PC-3 (cell line): Measurements from ENCODE around the gene WDR49. TPM values are rescaled to one million over a fixed set of nuclear protein-coding genes. Genes with fewer than 3 reads are reported as not detected.

Source experiments
- ATAC-seq: fragments of 200-7000 bp; cut with Tn5 transposase; 2 replicates; pipeline ENCODE4 v1.9.1; 2020; ENCODE audit warnings: mild to moderate bottlenecking, moderate library complexity
- Bru-seq: library from RNA; stranded (reverse); fragments of 400-500 nt; gene quantifications from one replicate; lab custom pipeline; 2021; lab: Mats Ljungman, UMichigan
- BruChase-seq, 2 experiments: library from RNA; stranded (reverse); fragments of 400-500 nt; gene quantifications; one replicate each; lab custom pipeline; 2021; lab: Mats Ljungman, UMichigan
- BruUV-seq: library from RNA; stranded (reverse); fragments of 400-500 nt; replicated peaks from 2 replicates; lab custom pipeline; 2021; lab: Mats Ljungman, UMichigan
- CTCF ChIA-PET: fragments of 300-600 bp; sonication (Branson Sonifier 250); formaldehyde crosslinking; loops from one replicate; lab custom pipeline; 2022; ENCODE audit warnings: antibody characterized with exemption; lab: Charles Lee
- POLR2A ChIA-PET: fragments of 300-600 bp; sonication (Branson Sonifier 250); formaldehyde crosslinking; loops from one replicate; lab custom pipeline; 2022; ENCODE audit warnings: antibody characterized with exemption; ENCODE audit not compliant: unreplicated experiment; lab: Charles Lee
- DNase-seq: peaks from one replicate; pipeline ENCODE4 v3.0.0-alpha.2; 2015
- H2AFZ ChIP-seq: fragments of 300-600 bp; sonication (generic); 2 replicates; pipeline ENCODE4 v1.6.0; 2016; ENCODE audit warnings: antibody characterized with exemption, low read length
- H3F3A ChIP-seq: fragments of 300-600 bp; sonication (generic); one replicate; pipeline ENCODE4 v1.6.0; 2017; ENCODE audit warnings: antibody characterized with exemption, low read length, control low read depth, mild to moderate bottlenecking; ENCODE audit not compliant: unreplicated experiment
- H3K27ac ChIP-seq: fragments of 300-600 bp; sonication (generic); 2 replicates; pipeline ENCODE4 v1.5.1; 2016; ENCODE audit warnings: mild to moderate bottlenecking, low read length
- H3K27me3 ChIP-seq: fragments of 300-600 bp; sonication (generic); 2 replicates; pipeline ENCODE4 v1.6.1; 2016; ENCODE audit warnings: low read length, mixed read lengths
- H3K36me3 ChIP-seq: fragments of 300-600 bp; sonication (generic); 2 replicates; pipeline ENCODE4 v1.6.1; 2016; ENCODE audit warnings: low read depth, mixed run types, low read length, mixed read lengths
- H3K4me1 ChIP-seq: fragments of 300-600 bp; sonication (generic); 2 replicates; pipeline ENCODE4 v1.5.1; 2016; ENCODE audit warnings: low read length; ENCODE audit not compliant: insufficient read depth
- H3K4me2 ChIP-seq: fragments of 300-600 bp; sonication (generic); 2 replicates; pipeline ENCODE4 v1.6.0; 2016; ENCODE audit warnings: low read length
- H3K4me3 ChIP-seq: fragments of 300-600 bp; sonication (generic); 2 replicates; pipeline ENCODE4 v1.5.1; 2016; ENCODE audit warnings: mild to moderate bottlenecking, low read length, mixed read lengths
- H3K79me2 ChIP-seq: fragments of 300-600 bp; sonication (generic); 2 replicates; pipeline ENCODE4 v1.6.1; 2017; ENCODE audit warnings: low read length, mixed read lengths
- H3K9ac ChIP-seq: fragments of 300-600 bp; sonication (generic); 2 replicates; pipeline ENCODE4 v1.6.0; 2016; ENCODE audit warnings: mild to moderate bottlenecking, low read length
- H3K9me2 ChIP-seq: fragments of 300-600 bp; sonication (generic); replicated peaks from 2 replicates; pipeline ENCODE4 v1.6.1; 2016; ENCODE audit warnings: mixed run types, low read length, mixed read lengths
- H3K9me3 ChIP-seq: fragments of 300-600 bp; sonication (generic); 2 replicates; pipeline ENCODE4 v1.6.1; 2016; ENCODE audit warnings: low read length, mixed read lengths
- H4K20me1 ChIP-seq: fragments of 300-600 bp; sonication (generic); 2 replicates; pipeline ENCODE4 v1.6.1; 2016; ENCODE audit warnings: low read length, mixed read lengths
- CTCF ChIP-seq: fragments of 300-600 bp; sonication (generic); conservative IDR thresholded peaks from 2 replicates; pipeline ENCODE4 v1.5.1; 2017; ENCODE audit warnings: antibody characterized with exemption, low read depth, mild to moderate bottlenecking, low read length
- EZH2 ChIP-seq: fragments of 300-600 bp; sonication (generic); IDR thresholded peaks from one replicate; pipeline ENCODE4 v1.6.1; 2017; ENCODE audit warnings: antibody characterized with exemption, mild to moderate bottlenecking, low read length; ENCODE audit not compliant: unreplicated experiment
- EZH2phosphoT487 ChIP-seq: fragments of 300-600 bp; sonication (generic); IDR thresholded peaks from 2 replicates; pipeline ENCODE4 v1.6.1; 2018; ENCODE audit warnings: mild to moderate bottlenecking, antibody characterized with exemption, low read length, borderline replicate concordance
- intact Hi-C: fragments of 100-400 bp; cut with micrococcal nuclease; formaldehyde crosslinking; loops from 2 replicates; pipeline ENCODE4 v1.9.0; 2023
- long read RNA-seq: library from polyadenylated mRNA; unstranded; transcript quantifications from one replicate; pipeline ENCODE4 v2.0.0, GENCODE V29; 2021; ENCODE audit not compliant: unreplicated experiment
- total RNA-seq: library from RNA; depleted of rRNA; stranded (reverse); fragments of >200 nt; gene quantifications from 2 replicates; pipeline ENCODE4 v1.2.3, GENCODE V29; 2014; rRNA removed

The WDR49 gene
- 0.33 TPM in 1 of 2 replicates, not detected in the other for total RNA-seq
- percentile 21 among the genes with signal in this experiment for Bru-seq, nascent RNA
- BruChase-seq, experiment 1, labeled RNA remaining after a 6-hour chase = percentile 41 among the genes with signal in this experiment
- percentile 60 among the genes with signal in this experiment for BruChase-seq, experiment 2, labeled RNA remaining after a 2-hour chase
- long read RNA-seq = 0 reads

- H4K20me1 ChIP-seq = no peaks in the 10 kb centered on the region
- H3K4me2 ChIP-seq = no peak within 1 kb of the TSS
- H3K4me1 ChIP-seq = no peaks in the 10 kb centered on the region
- POLR2A ChIA-PET = no interaction called here
- H2AFZ ChIP-seq = no peak within 1 kb of the TSS
- H3F3A ChIP-seq = no peaks in the 10 kb centered on the region
- no peaks in the 10 kb centered on the region for H3K36me3 ChIP-seq
- BruUV-seq = no TSS peak
- H3K9me2 ChIP-seq = no peaks in the 10 kb centered on the region
- intact Hi-C loops = no loop called here
- H3K27me3 ChIP-seq = no peaks in the 10 kb centered on the region
- H3K4me3 ChIP-seq = no peak within 1 kb of the TSS
- no peak for TF ChIP-seq EZH2
- TF ChIP-seq CTCF = no peak
- no peak for TF ChIP-seq EZH2phosphoT487
- no peak within 1 kb of the TSS for H3K27ac ChIP-seq
- DNase-seq (no peak), ATAC-seq (no peak)
- CTCF ChIA-PET = no interaction called here
- no peaks in the 10 kb centered on the region for H3K9me3 ChIP-seq
- H3K9ac ChIP-seq = no peak within 1 kb of the TSS
- H3K79me2 ChIP-seq = no peaks in the 10 kb centered on the region
These were observed at the start of gene WDR49 for GRCh38 chr3:167653760-167654159. WDR49 (minus strand) TSS chr3:167653942; CDS start chr3:167653425, 517 bp downstream.

DNA sequence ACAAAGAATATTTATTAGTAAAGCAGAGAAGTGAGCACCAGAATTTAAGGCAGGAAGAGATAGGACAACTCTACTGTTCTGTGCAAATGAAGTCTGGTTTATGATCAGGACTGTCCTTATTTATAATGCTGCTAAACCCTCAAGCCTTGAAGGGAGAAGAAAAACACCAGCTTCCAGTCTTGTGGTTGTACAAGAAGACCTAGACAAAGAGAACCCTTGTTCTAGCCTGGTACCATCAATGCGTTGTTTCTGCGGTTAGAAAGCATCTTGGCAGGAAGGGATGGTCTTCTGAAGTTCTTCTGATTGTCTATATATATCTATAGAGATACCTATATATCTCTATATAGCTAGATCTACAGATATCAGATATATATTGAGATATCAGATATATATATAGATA lies 47.2 kb upstream of the WDR49 start:
- DNase-seq (no peak), ATAC-seq (no peak)
- no peak overlapping the region for H3K27ac ChIP-seq
- intact Hi-C loops = no loop called here
- no peaks in the 10 kb centered on the region for H3K9me2 ChIP-seq
- no peak overlapping the region for H2AFZ ChIP-seq
- no peaks in the 10 kb centered on the region for H3F3A ChIP-seq
- no peak overlapping the region for H3K4me2 ChIP-seq
- POLR2A ChIA-PET = no interaction called here
- H4K20me1 ChIP-seq = no peaks in the 10 kb centered on the region
- no TSS peak for BruUV-seq
- CTCF ChIA-PET = no interaction called here
- H3K4me3 ChIP-seq = no peak overlapping the region
- no peak for TF ChIP-seq EZH2
- no peak for TF ChIP-seq EZH2phosphoT487
- TF ChIP-seq CTCF = no peak
- H3K36me3 ChIP-seq = peaks cover 8% of the 10 kb centered on the region; the same call in 1 of the 2 replicates
- H3K79me2 ChIP-seq = no peaks in the 10 kb centered on the region
- no peaks in the 10 kb centered on the region for H3K4me1 ChIP-seq
- H3K27me3 ChIP-seq = no peaks in the 10 kb centered on the region
- no peak overlapping the region for H3K9ac ChIP-seq
- H3K9me3 ChIP-seq = no peaks in the 10 kb centered on the region

DNA sequence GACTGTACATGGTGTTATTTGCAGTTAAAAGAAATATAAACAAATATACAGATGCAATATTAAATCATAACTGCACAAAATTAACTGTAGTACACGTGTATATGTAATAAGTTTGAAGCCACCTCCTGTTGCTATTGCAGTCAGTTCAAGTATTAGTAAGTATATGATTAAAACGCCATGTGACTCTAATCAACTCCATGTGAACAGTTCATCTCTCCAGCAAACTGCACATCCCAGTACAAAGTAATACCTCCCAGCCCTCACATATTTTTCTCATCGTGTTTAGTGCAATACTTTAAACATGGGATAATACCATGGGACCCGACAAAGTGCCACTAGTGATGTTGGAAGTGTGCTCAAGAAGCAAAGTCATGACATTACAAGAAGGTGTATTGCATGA lies 46.3 kb upstream of the WDR49 start:
- no peaks in the 10 kb centered on the region for H3K79me2 ChIP-seq
- BruUV-seq = no TSS peak

More for the DNA sequence above, 46.3 kb upstream of the WDR49 start:
- Histone ChIP-seq H3K27ac (no peak overlapping the region), H3K9ac (no peak overlapping the region), H3K27me3 (no peaks in the 10 kb centered on the region), H3K4me2 (no peak overlapping the region), H2AFZ (no peak overlapping the region), H3K9me3 (no peaks in the 10 kb centered on the region), H3K4me1 (no peaks in the 10 kb centered on the region), H3F3A (no peaks in the 10 kb centered on the region), H3K36me3 (peaks cover 13% of the 10 kb centered on the region; the same call in 1 of the 2 replicates), H4K20me1 (no peaks in the 10 kb centered on the region), H3K9me2 (no peaks in the 10 kb centered on the region), H3K4me3 (no peak overlapping the region)
- ChIA-PET CTCF (no interaction called here), POLR2A (no interaction called here)
- no peak for ATAC-seq
- no peak for TF ChIP-seq EZH2phosphoT487
- no peak for TF ChIP-seq CTCF
- TF ChIP-seq EZH2 = no peak
- DNase-seq = no peak
- intact Hi-C loops = no loop called here
